GM08714 (cell line): ENCODE results near the gene MAST3.
A peak's percentile ranks its signal among the peaks of the same experiment; 100 is the strongest.

Experiments
- H3K4me3 ChIP-seq: fragments of 200-500 bp; sonication (Bioruptor generic); 2 replicates; pipeline ENCODE4 v1.5.1; 2014; ENCODE audit warnings: mild to moderate bottlenecking, low read length, inconsistent platforms
- ZNF274 ChIP-seq: IDR thresholded peaks from 2 replicates; pipeline ENCODE4 v1.6.1; 2012; ENCODE audit warnings: mild to moderate bottlenecking, low read depth, low read length

MAST3 gene

GRCh38 chr19:18176367-18177310 lies 79.1 kb downstream of the MAST3 start:
- no peak for TF ChIP-seq ZNF274
- no peak overlapping the region for H3K4me3 ChIP-seq

- H3K4me3 ChIP-seq, result no peak overlapping the region
- TF ChIP-seq ZNF274, result no peak
These were observed 82.4 kb downstream of the MAST3 start for GRCh38 chr19:18179957-18180356.

- no peak overlapping the region for H3K4me3 ChIP-seq
- no peak for TF ChIP-seq ZNF274
These were observed 86.0 kb downstream of the MAST3 start for GRCh38 chr19:18183529-18183928.

- H3K4me3 ChIP-seq, result no peak overlapping the region
- no peak for TF ChIP-seq ZNF274
These were observed 88.0 kb downstream of the MAST3 start for GRCh38 chr19:18185538-18185937.

- H3K4me3 ChIP-seq, result no peak overlapping the region
- TF ChIP-seq ZNF274, result no peak
These were observed 92.7 kb downstream of the MAST3 start for GRCh38 chr19:18190278-18190677.

GRCh38 chr19:18191640-18192062 lies 94.1 kb downstream of the MAST3 start:
- 0 out of 2 replicates have a peak overlapping the region, but pooled peaks have one; percentile 4 for H3K4me3 ChIP-seq

GRCh38 chr19:18192673-18193387 lies 95.3 kb downstream of the MAST3 start, which contains the start of gene MPV17L2:
TSS of gene MPV17L2 (plus strand) at chr19:18193218. CDS start at chr19:18193282, 64 bp downstream.
- TF ChIP-seq ZNF274, result no peak
- peak within 1 kb of the TSS; percentile 74 for H3K4me3 ChIP-seq

More at GRCh38 chr19:18191640-18192062, 94.1 kb downstream of the MAST3 start:
- TF ChIP-seq ZNF274, result no peak

- peak overlapping the region; percentile 74 for H3K4me3 ChIP-seq
- TF ChIP-seq ZNF274, result no peak
These were observed 96.0 kb downstream of the MAST3 start for GRCh38 chr19:18193388-18194180.

GRCh38 chr19:18194181-18194530 lies 96.6 kb downstream of the MAST3 start:
- TF ChIP-seq ZNF274, result no peak
- peak overlapping the region; percentile 74; the same call in 1 of the 2 replicates for H3K4me3 ChIP-seq

- no peak for TF ChIP-seq ZNF274
- peak overlapping the region; percentile 74; the same call in 1 of the 2 replicates for H3K4me3 ChIP-seq
These were observed 97.1 kb downstream of the MAST3 start for GRCh38 chr19:18194554-18195238.

GRCh38 chr19:18196511-18196845 lies 98.9 kb downstream of the MAST3 start:
- TF ChIP-seq ZNF274, result no peak
- no peak overlapping the region for H3K4me3 ChIP-seq

- no peak overlapping the region for H3K4me3 ChIP-seq
- TF ChIP-seq ZNF274, result no peak
These were observed 99.7 kb downstream of the MAST3 start for GRCh38 chr19:18197306-18197705.

GRCh38 chr19:18197941-18198340 lies 100.4 kb downstream of the MAST3 start:
- H3K4me3 ChIP-seq, result no peak overlapping the region
- TF ChIP-seq ZNF274, result no peak
